Prostate gland (tissue), 2 donors: ENCODE measurements around the gene CBR3.

Source experiments
- CTCF ChIP-seq, 4 experiments: fragments of 200-600 bp in 2 of 4; fragments of 450-650 bp in 2 of 4; sonication (generic) in 2 of 4; IDR thresholded peaks; 1 replicate in 3 of 4; 2 replicates in 1 of 4; pipeline ENCODE4 v1.5.1; 2016 to 2019; ENCODE audit warnings: antibody characterized with exemption in 4 of 4, mild to moderate bottlenecking in 2 of 4, moderate library complexity in 2 of 4
- POLR2AphosphoS5 ChIP-seq: sonication (generic); formaldehyde crosslinking; IDR thresholded peaks from one replicate; pipeline ENCODE4 v1.6.1; 2017; ENCODE audit warnings: antibody characterized with exemption

GRCh38 chr21:36162631-36163030, 27.8 kb downstream of the CBR3 start:
- TF ChIP-seq CTCF (IDR thresholded peaks at IDR 0.05) (no peak), POLR2AphosphoS5 (no peak)
